GM19043 (cell line): ENCODE measurements around the gene PAM.

ENCODE experiments used
- ATAC-seq: cut with Tn5 transposase; IDR thresholded peaks from one replicate; pipeline ENCODE4 v1.9.1; 2021; ENCODE audit warnings: low read depth; ENCODE audit not compliant: unreplicated experiment

Gene PAM

GRCh38 chr5:102807878-102808502, 52.9 kb downstream of the PAM start:
- no peak for ATAC-seq

GRCh38 chr5:102809033-102809432, 53.9 kb downstream of the PAM start:
- ATAC-seq: no peak

GRCh38 chr5:102811972-102812371, 56.9 kb downstream of the PAM start:
- no peak for ATAC-seq

- ATAC-seq: no peak
These were observed 58.6 kb downstream of the PAM start for GRCh38 chr5:102813740-102814139.

- no peak for ATAC-seq
These were observed 60.0 kb downstream of the PAM start for GRCh38 chr5:102815084-102815483.

GRCh38 chr5:102815540-102816332, 60.6 kb downstream of the PAM start:
- ATAC-seq: no peak

- ATAC-seq: no peak
These were observed 63.2 kb downstream of the PAM start for GRCh38 chr5:102818345-102818744.

GRCh38 chr5:102818934-102819333, 63.8 kb downstream of the PAM start:
- ATAC-seq: no peak

- no peak for ATAC-seq
These were observed 64.5 kb downstream of the PAM start for GRCh38 chr5:102819634-102820033.

- ATAC-seq: no peak
These were observed 68.4 kb downstream of the PAM start for GRCh38 chr5:102823441-102823874.

GRCh38 chr5:102826629-102827028, 71.5 kb downstream of the PAM start:
- ATAC-seq: no peak

- ATAC-seq: no peak
These were observed 75.1 kb downstream of the PAM start for GRCh38 chr5:102830241-102830640.

GRCh38 chr5:102832445-102832844, 77.3 kb downstream of the PAM start:
- ATAC-seq: no peak

GRCh38 chr5:102833146-102833545, 78.0 kb downstream of the PAM start:
- no peak for ATAC-seq

- ATAC-seq: no peak
These were observed 79.4 kb downstream of the PAM start for GRCh38 chr5:102834438-102834964.

- no peak for ATAC-seq
These were observed 80.6 kb downstream of the PAM start for GRCh38 chr5:102835717-102836116.

GRCh38 chr5:102841021-102841420, 85.9 kb downstream of the PAM start:
- no peak for ATAC-seq

- ATAC-seq: no peak
These were observed 88.9 kb downstream of the PAM start for GRCh38 chr5:102843997-102844396.

- no peak for ATAC-seq
These were observed 89.9 kb downstream of the PAM start for GRCh38 chr5:102845041-102845440.

GRCh38 chr5:102850503-102850902, 95.4 kb downstream of the PAM start:
- no peak for ATAC-seq

GRCh38 chr5:102853680-102854079, 98.6 kb downstream of the PAM start:
- ATAC-seq: no peak
